ENCODE data around the gene AHDC1. TPM values are rescaled to one million over a fixed set of nuclear protein-coding genes. Genes with fewer than 3 reads are reported as not detected.

Gene AHDC1
- total and polyA plus RNA-seq, 9 of the 15 experiments (the other 6 are each of a cell fraction or from before 2014, with no cell fraction given), result 0.21 to 36.4 (median 4.7) TPM

- peaks cover 11% of the 10 kb centered on the region for H3K9me1 ChIP-seq (ENCODE audit: control insufficient read depth, insufficient read depth, low read length)
- peaks cover 23% of the 10 kb centered on the region; the same call in 2 of the 3 replicates for H3K36me3 ChIP-seq (ENCODE audit: control insufficient read depth, insufficient read depth, low read length)
- intact Hi-C loops (cut with micrococcal nuclease), result no loop called here
- H3K27me3 ChIP-seq (ENCODE audit: control insufficient read depth in 2 of 2, insufficient read depth in 2 of 2, low read length in 2 of 2), result no peaks in the 10 kb centered on the region
- peak overlapping the region; percentile 3; the same call in 1 of the 2 replicates for H2AFZ ChIP-seq (ENCODE audit: low read depth, low read length)
- peaks cover 56 to 88% of the 10 kb centered on the region in 2 experiments for H3K4me1 ChIP-seq (replicated peaks in 1 of 2; ENCODE audit: control insufficient read depth in 2 of 2, insufficient read depth in 2 of 2, low read length in 2 of 2)
- FAIRE-seq (no peak), ATAC-seq (peak; percentile 45), DNase-seq (ENCODE audit: extremely low read depth in 1 of 4, low spot score in 3 of 4) (peak; percentile 62 to 84 (median 72))
- H3K9ac ChIP-seq (ENCODE audit: insufficient read depth in 1 of 2, low read depth in 2 of 2, low read length in 2 of 2), result peak overlapping the region; percentile 8 to 89; a peak in 3 of 4 replicates
- no peaks in the 10 kb centered on the region for H3K9me3 ChIP-seq (replicated peaks; ENCODE audit: control insufficient read depth, insufficient read depth, low read depth, low read length)
- ChIA-PET CTCF (ENCODE audit: low intra/inter-chr PET ratio) (no interaction called here), POLR2A (interaction anchor here (0.8 to 1.9 kb wide), 5 partner anchors 7 to 88 kb away, joined by 3 to 4 read pairs (median 3); no protein-coding TSS in a partner anchor)
- H3K79me2 ChIP-seq (ENCODE audit: control insufficient read depth, insufficient read depth, low read length), result peaks cover 67% of the 10 kb centered on the region
- in situ Hi-C loops (cut with MboI), result no loop called here
- BruUV-seq (replicated peaks), result no TSS peak
- peak overlapping the region; percentile 73 for H3K27ac ChIP-seq (ENCODE audit: extremely low read depth, low read depth, low read length)
- no peak overlapping the region for H3K4me3 ChIP-seq
- 28% methylated on average over 10 of the region's 10 CpGs for WGBS (ENCODE audit: insufficient coverage, low coverage, missing lambda C conversion rate)
- peak overlapping the region; percentile 4; the same call in 1 of the 2 replicates for H3K4me2 ChIP-seq (ENCODE audit: insufficient read depth, low read length)
- peaks cover 19% of the 10 kb centered on the region; the same call in 1 of the 2 replicates for H4K20me1 ChIP-seq (replicated peaks; ENCODE audit: control insufficient read depth, insufficient read depth, low read length)
- TF ChIP-seq ZNF395 (CRISPR knock-in tag; IDR thresholded peaks at IDR 0.05) (peak; percentile 49), CBX3 (IDR thresholded peaks at IDR 0.05; ENCODE audit: borderline replicate concordance in 1 of 2, low read length in 2 of 2) (peak in 1 of 2 experiments; percentile 54; a peak in 1 of 3 replicates), PRDM10 (IDR thresholded peaks at IDR 0.05; ENCODE audit: partially characterized antibody) (peak; percentile 13), ZNF263 (CRISPR knock-in tag; IDR thresholded peaks at IDR 0.05; ENCODE audit: borderline replicate concordance) (peak; percentile 72), ARNT (IDR thresholded peaks at IDR 0.05) (0 out of 4 replicates have a peak, but pooled peaks of 1 of the 2 experiments have one; percentile 27), SAFB (IDR thresholded peaks at IDR 0.05; ENCODE audit: borderline replicate concordance, low read depth, low read length) (no peak), RBFOX2 (IDR thresholded peaks at IDR 0.05; ENCODE audit: low read depth, low read length) (peak; percentile 28; the same call in 1 of the 2 replicates), VEZF1 (CRISPR knock-in tag; IDR thresholded peaks at IDR 0.05) (peak; percentile 66), MAZ (CRISPR knock-in tag; conservative IDR thresholded peaks at IDR 0.05 in 1 of 2, IDR thresholded peaks at IDR 0.05 in 1 of 2) (peak in 1 of 2 experiments; percentile 76; a peak in 2 of 4 replicates)
- TF ChIP-seq, protein P1, sequence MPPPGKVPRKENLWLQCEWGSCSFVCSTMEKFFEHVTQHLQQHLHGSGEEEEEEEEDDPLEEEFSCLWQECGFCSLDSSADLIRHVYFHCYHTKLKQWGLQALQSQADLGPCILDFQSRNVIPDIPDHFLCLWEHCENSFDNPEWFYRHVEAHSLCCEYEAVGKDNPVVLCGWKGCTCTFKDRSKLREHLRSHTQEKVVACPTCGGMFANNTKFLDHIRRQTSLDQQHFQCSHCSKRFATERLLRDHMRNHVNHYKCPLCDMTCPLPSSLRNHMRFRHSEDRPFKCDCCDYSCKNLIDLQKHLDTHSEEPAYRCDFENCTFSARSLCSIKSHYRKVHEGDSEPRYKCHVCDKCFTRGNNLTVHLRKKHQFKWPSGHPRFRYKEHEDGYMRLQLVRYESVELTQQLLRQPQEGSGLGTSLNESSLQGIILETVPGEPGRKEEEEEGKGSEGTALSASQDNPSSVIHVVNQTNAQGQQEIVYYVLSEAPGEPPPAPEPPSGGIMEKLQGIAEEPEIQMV (tag; conservative IDR thresholded peaks at IDR 0.05; ENCODE audit: low read depth), result no peak
Observed at GRCh38 chr1:27563591-27564471, 40.1 kb downstream of the AHDC1 start.

Measured in K562 (cell line).